ENCODE measurements around the gene MAGEH1.

Gene MAGEH1

GRCh38 chrX:55490974-55491373, 39.0 kb downstream of the MAGEH1 start:
- DNase-seq (ENCODE audit: low spot score), result no peak
